GOT3 (cell line): Measurements from ENCODE around the gene KCNK13.
"Not testable (repeated sequence)": the region's sequence is repeated elsewhere in the genome, so short reads cannot be mapped to it uniquely, and the experiment has no call there.

Experiments used
- DNase-seq: peaks from one replicate; lab custom pipeline; 2025; ENCODE audit warnings: mixed read lengths; lab: John Stamatoyannopoulos, UW

KCNK13 gene

DNA sequence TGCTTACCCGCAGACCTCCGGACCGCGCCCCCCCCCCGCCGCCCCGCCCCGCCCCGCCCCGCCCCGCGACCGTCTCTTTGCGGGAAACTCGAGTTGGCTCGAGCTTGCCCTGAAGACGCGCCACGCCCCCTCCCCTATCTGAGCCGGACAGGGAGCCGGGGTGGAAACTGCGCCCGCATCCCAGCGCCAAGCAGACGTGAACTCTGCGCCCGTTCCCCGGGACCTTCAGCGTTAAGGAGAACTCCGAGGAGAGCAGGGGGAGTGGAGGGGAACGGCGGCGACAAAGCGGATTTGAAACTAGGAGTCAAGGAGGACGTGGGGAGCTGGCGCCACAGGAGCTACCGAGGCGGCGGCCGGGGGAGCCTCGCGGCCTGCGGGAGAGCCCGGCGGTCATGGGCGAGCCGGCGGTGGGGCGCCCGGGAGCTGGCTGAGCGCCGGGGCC is at the start of gene KCNK13:
Gene KCNK13, plus strand, starts transcription at position 310 of the 442 bp plus-strand sequence. CDS start 212 bp downstream, outside the sequence.
- DNase-seq, result no peak

DNA sequence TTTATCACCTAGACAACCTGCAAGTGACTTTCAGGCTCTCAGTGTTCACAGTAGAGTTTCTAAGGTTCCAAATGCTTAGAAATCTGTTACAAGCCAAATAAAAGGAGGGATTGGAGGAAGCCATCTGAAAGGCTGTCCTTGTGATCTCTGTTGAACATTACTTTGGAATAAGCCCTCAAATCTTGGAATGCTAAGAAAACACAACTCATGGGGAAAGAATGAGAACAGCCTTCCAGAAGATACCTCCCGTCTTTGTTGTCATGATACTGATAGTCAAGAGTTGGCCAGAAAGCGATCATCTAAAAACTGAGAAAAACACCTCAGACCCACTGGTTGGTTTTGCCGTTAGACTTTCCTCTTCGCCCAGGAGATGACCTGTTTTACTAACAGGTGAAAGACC is 44.4 kb upstream of the KCNK13 start:
- no peak for DNase-seq

DNA sequence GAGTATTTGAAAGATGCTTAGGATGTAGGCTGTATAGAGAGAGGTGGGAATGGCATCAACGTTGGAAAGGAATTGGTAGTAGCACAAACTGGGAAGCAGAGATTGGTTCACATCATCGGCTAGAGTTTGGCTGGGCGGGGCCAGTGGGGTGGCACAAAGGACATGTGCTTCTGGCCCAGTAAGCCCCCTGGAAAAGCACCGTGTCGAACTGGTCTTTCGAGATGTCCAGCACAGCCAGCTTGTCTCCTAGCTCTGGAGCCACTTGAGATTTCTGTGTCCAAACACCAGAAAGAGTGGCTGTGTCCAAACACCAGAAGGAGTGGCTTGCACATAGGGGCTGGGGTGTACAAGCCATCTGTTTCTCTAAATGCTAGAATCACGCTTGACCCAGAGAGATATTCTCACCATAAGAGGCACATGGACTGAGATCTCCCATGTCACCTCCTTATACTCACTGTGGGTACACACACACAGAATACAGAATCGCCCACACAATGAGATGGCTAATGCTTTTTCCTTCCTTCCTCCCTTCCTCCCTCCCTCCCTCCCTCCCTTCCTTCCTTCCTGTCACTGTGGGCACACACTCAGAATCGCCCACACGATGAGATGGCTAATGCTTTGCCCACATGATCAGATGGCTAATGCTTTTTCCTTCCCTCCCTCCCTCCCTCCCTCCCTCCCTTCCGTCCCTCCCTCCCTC is 41.8 kb upstream of the KCNK13 start:
- no peak for DNase-seq

DNA sequence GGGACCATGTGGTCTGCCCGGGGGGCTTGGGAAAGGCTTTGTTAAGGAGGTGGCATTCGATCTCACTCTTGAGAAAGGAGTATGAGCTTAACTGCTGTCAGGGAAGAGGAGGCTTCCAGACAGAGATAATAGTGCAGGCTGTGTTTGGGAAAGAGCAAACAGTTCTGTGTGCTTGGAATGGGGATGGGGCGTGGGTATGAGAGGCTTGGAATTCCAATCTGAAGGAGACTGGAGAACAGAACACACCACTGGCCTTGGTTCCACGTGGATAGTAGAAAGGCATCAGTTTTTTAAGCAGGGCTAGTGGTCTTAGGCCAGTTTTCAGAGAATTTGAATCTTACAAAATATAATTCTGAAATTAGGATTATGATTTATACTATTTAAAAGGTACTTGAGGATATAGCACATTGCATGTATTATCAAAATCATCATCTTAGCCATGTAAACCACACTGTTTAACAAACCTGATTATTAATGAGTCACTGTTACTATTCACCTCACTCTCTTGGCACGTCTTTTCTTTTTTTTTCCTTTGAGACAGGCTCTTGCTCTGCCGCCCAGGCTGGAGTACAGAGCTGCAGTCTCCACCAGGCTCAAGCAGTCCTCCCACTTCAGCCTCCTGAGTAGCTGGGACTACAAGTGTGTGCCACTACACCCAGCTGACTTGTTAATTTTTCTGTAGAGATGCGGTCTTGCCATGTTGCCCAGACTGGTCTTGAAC is 38.5 kb upstream of the KCNK13 start:
- DNase-seq, result no peak

DNA sequence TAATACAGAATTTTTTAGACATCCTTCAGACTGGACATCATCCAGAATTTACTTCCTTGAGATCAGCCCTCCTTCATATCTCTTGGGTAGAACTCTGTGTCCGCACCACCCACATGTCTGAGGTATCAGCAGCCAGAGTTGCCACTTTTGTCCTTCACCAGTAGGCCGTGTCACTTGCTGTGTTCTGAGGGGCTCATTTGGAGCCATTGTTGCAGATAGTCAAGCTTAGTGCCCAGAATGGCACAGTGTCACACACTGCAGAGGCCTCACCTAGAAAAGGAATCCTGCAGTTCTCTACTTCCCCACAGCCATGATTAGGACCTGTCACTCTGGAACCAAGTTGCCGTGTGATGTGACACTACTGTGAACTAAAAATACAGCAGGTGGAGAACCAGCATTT is 36.9 kb upstream of the KCNK13 start:
- DNase-seq, result no peak

GRCh38 chr14:90026608-90027007 is 35.2 kb upstream of the KCNK13 start:
- DNase-seq, result not testable (repeated sequence)

DNA sequence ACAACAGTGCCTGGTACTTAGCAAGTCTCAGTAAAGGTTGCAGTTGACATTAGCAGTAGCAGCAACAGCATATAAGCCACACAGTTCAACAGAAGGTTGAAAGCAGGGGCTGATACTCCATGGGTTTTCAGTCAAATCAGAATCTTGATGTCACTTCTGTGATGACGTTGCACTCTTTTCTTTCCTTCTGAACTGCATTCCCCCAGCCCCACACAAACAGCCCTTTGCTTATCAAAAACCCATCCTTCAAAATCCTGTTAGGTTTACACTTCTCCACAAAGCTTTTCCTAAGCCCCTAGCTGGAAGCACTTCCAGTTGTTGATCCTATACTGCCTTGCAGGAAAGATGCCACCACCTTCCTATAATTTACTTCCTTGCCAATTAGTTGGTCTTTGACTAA is 34.0 kb upstream of the KCNK13 start:
- DNase-seq, result no peak

GRCh38 chr14:90034156-90034555 is 27.6 kb upstream of the KCNK13 start:
- no peak for DNase-seq

GRCh38 chr14:90034835-90035525 is 26.8 kb upstream of the KCNK13 start:
- DNase-seq, result no peak

- DNase-seq, result no peak
Observed at GRCh38 chr14:90039253-90040010, 22.4 kb upstream of the KCNK13 start.

DNA sequence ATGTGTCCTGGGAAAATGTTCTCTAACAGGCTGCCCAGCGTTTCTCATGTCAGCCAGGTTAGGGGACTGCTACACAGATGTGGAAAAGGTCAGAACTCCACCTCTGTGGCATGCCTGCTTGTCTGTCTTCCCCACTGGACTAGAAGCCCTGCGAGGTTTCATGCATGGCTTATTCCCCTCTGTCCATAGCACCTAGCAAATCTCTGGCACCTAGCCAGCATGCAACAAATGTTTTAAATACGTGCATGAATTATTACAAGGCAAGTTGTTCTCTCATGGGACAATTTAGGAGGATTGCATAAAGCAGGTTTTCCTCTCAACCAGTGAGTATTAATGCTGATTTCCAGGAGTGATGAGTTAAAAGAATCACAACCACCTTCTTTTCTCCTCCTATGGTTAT is 21.4 kb upstream of the KCNK13 start:
- no peak for DNase-seq

GRCh38 chr14:90042496-90043252 is 19.1 kb upstream of the KCNK13 start:
- no peak for DNase-seq

- no peak for DNase-seq
Observed at GRCh38 chr14:90045616-90046015, 16.2 kb upstream of the KCNK13 start.

DNA sequence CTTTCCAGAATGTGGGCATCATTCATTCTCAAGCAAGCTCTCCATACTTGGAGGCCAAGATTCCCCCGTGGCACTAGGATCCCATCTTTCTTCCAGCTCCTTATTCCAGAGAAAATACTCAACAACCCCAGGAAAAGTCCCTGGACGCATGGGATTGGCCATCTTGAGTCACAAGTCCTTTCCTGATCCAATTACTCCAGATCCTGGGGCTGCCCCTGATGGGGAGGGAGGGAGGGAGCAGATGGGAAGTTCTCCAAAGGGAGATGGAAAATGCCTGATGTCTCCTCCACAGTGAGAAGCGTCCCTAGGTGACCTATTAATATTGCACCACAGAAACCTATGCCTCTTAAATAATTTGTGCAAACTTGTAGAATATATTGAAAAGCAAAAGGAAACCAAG is 12.4 kb upstream of the KCNK13 start:
- DNase-seq, result no peak

DNA sequence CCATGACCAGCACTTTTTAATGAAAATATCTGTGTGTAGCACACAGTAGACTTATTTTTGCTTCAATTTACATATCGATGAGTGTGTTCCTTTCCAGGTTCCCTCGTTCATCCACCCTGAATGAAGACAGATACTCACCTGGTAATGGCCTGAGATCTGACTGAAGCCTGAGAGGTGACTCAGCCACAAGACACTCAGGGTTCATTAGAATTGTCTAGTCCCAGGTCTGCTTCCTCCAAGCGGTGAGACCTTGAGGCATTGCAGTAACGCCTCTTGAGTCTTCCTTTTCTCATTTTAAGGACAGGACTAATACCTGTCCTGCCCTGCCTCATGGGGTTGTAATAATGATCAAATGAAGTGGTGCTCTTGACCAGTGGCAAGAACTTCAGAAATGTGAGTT is 11.5 kb upstream of the KCNK13 start:
- no peak for DNase-seq

DNA sequence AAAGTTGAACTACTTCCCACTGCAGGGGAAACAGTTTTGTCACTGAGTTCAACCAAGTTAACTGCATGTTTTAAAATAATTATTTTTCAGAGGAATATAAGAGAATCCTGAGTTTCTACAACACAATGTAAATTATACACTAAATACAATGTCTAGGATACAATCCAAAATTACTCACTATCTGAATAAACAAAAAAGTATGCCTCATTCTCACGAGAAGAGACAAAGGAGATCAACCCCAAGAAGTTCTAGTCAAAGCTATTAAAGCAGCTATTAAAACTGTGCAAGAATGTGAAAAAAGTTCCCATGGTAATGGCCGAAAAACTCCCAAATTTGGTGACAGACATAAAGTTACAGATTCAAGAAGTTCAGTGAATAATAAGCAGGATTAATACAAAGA is 8.8 kb upstream of the KCNK13 start:
- DNase-seq, result no peak

DNA sequence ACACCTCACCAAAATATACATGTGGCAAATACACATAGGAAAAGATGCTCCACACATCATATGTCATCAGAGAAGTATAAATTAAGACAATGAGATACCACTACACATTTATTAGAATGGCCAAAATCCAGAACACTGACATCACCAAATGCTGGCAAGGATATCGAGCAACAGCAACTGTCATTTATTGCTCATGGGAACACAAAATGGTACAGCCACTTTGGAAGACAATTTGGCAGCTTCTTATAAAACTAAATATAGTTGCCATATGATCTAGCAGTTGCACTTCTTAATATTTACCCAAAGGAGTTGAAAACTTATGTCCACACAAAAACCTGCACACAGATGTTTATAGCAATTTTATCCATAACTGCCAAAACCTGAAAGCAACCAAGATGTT is 7.0 kb upstream of the KCNK13 start:
- DNase-seq, result no peak

GRCh38 chr14:90056826-90057225 is 5.0 kb upstream of the KCNK13 start:
- no peak for DNase-seq

- DNase-seq, result no peak
Observed at GRCh38 chr14:90058876-90059458, 2.8 kb upstream of the KCNK13 start.

GRCh38 chr14:90060312-90060964 is 1.4 kb upstream of the KCNK13 start:
- DNase-seq, result no peak
